HG02852 (cell line): ENCODE measurements around the gene PNMA6E.
"Not testable (repeated sequence)": the region's sequence is repeated elsewhere in the genome, so short reads cannot be mapped to it uniquely, and the experiment has no call there.

Source experiments
- ATAC-seq: cut with Tn5 transposase; IDR thresholded peaks from one replicate; pipeline ENCODE4 v1.9.1; 2021; ENCODE audit warnings: mild to moderate bottlenecking, moderate library complexity; ENCODE audit not compliant: unreplicated experiment

The PNMA6E gene

GRCh38 chrX:153387987-153388721, 13.0 kb downstream of the PNMA6E start:
- ATAC-seq, result no peak

DNA sequence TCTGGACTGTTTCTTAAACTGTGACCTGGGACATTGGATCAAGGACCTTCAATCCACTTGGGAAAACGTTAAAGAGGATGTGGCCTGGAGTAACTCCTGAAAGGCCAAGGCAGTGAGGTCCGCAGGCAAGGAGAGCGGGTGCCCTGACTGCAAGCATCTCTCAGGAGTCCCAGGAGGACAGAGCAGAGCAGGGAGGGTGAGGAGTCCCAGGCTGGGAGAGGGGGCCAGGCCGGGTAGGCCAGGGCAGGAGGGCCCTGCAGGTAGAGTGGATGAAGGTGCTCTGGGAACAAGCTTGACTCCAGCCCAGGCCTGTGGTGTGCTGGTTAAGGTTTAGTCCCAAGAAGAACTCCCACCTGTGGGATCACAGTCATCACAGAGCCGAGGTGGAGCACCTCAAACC, 13.8 kb downstream of the PNMA6E start:
- ATAC-seq, result no peak

DNA sequence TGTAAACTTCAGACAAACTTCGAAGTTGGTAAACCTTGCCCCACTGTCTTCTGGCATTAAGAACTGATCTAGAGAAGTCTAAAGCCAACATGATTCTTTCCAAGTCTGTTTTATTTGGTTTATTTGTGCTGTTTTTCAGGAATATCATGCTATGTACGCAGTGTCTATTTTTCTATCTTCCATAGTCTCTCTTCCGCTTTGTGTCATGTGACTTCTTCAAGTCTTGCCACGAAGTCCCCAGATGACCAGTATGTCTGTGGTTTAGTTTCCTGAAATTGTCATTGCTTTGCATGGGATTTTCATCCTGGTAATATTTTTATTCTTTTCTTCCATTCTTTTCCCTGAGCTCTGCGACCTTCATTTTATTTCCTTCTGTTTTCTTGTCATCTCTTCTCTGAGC, 15.1 kb downstream of the PNMA6E start:
- no peak for ATAC-seq

DNA sequence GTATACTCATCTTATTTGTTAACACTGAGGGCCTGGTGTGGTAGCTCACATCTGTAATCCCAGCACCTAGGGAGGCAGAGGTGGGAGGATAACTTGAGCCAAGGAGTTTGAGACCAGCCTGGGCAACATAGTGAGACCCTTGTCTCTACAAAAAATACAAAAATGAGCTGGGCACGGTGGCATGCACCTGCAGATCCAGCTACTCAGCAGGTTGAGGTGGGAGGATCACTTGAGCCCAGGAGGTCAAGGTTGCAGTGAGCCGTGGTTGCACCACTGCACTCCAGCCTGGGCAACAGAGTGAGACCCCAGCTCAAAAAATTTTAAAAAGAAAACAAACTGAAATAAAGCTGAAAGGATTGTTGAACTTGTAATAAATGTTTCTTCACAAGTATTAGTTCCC, 16.2 kb downstream of the PNMA6E start:
- ATAC-seq, result not testable (repeated sequence)

GRCh38 chrX:153384390-153384789, 16.8 kb downstream of the PNMA6E start:
- no peak for ATAC-seq

DNA sequence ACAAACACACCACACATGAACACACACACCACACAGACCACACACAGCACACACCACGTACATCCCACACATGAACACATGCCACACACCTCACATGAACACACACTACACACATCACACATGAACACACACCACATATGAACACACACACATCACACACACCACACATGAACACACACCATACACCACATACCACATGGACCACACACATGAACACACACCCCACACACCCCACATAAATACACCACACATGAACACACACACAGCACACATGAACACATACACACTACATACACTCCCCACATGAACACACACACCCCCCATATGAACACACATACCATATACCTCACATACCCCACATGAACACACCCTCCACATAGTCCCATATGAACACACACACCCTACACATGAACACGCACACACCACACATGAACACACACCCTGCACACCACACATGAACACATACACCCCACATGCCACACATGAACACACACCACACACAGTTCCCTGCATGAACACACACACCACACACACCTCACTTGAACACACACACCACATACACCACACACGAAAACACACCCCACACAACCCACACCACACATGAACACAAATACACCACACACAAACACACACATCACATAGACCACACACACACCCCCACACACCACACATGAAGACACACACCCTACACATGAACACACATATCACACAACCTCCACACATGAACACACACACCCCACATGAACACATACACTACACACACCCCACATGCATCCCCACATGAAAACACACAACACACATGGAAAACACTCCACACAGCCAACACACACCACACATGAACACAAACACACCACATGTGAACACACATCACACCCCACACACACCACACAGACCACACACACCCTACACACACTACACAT, 18.3 kb downstream of the PNMA6E start:
- no peak for ATAC-seq

DNA sequence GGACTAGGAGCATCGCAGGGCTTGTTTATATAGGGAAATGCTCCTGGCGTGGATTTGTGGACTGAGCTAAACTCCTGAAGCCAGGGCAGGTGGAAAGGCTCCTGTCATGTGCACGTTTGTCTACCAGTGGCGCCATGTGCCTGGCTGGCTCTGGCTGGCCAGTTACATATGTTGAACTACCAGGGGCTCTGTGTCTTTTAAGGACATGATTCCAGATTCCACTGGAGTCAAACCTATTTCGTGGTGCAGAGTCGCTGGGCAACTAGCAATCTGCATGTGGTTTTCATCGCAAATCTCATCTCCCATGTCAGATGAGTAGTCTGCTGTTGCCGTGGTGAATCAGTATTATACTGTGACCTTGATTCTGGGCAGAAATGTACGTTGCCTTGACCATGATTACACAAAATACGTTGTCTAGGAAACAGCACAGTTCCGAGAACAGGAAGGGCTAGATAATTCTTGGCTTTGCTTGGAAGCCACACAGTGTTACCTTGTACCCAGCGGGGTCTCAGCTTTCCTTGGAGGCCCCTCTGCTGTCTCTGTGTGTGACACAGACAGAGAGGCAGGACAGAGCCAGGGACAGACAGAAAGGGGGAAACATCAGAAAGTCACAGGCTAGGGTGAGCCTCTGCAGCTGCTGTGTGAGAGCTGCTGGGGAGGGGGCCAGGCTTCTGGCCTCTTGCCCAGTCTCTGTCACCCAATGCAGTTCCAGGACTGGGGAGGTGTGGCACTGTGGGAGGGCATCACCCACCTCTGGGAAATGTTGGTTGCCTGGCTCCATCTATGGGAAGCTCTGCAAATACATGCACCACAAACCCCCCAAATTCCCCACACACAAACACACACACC, 19.2 kb downstream of the PNMA6E start:
- no peak for ATAC-seq

GRCh38 chrX:153380691-153381090, 20.5 kb downstream of the PNMA6E start:
- ATAC-seq, result no peak

DNA sequence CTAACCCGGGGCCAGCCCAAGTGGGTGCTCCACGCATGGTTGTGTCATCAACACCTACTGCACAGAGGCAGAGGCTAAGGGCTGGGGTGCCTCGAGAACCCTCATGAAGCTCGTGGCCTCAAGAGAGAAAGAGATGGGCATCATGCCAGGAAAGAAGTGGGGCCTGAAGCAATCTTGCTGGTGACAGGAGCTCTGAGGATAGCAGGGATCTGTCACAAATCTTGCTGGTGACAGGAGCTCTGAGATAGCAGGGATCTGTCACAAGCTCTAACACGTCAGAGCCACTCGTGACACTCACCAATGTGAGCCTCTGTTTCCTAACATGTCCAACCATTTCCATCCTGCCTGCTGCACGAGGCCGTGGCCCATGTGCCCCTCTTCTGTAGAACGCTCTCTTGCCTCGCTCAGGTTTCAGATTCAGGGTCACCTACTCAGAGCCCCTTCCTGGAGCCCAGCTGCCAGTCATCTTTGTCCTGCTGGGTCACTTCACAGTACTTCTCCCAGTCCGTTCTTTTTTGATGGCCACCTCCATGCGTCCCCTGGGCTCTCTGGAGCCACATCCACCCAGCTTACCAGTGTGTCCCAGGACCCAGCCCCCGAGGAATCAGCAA, 21.1 kb downstream of the PNMA6E start:
- no peak for ATAC-seq

GRCh38 chrX:153379508-153379907, 21.6 kb downstream of the PNMA6E start:
- no peak for ATAC-seq

DNA sequence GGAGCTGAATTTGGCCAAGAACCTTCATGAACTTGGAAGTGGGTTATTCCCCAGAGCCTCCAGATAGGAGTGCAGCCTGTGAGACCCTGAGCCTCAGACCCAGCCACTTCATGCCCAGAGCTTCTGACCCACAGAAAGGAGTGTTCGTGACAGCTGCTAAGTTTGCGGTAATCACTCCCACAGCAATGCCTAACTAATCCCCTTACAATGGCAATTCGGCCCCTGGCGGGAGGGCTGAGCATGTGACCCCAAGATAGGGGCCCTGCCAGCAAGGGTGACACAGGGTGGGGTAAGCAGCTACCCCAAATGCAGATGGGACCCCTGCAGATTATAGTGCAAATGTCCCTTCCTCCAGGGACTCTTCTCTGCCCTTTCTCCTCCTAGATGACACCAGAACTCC, 22.5 kb downstream of the PNMA6E start:
- ATAC-seq, result no peak

DNA sequence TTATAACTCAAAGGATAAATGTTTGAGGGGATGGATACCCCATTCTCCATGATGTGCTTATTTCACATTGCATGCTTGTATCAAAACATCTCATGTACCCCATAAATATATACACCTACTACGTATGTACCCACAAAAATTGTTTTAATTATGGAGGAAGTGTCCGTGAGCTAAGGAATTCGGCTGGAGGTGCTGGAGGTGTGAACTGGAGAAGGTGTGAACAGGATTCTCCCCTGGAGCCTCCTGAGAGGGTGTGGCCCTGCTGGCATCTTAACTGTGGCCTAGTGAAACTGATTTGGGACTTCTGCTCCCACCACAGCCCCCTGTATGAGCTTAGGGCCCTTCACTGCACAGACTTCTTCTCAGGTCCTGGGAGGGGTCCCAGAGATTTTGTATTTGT, 23.4 kb downstream of the PNMA6E start:
- no peak for ATAC-seq

- no peak for ATAC-seq
Measured at GRCh38 chrX:153375571-153375970, 25.6 kb downstream of the PNMA6E start.

DNA sequence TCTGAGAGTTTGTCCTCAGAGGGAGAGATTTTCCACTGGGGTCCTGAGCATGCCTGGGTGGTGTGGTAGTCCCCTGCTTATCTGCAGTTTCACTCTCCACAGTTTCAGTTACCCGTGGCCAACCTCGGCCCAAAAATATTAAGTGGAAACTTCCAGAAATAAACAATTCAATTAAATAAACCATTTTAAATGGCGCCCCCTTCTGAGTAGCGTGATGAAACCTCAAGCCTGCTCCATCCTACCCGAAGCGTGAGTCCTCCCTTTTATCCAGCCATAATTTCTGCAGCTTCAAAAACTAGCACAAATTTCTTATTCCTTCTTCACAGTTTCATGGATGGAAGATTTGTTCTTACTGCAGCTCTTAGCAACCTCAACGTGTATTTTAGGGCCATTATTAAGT, 26.7 kb downstream of the PNMA6E start:
- ATAC-seq, result no peak

GRCh38 chrX:153372949-153373348, 28.2 kb downstream of the PNMA6E start:
- no peak for ATAC-seq

GRCh38 chrX:153371256-153371655, 29.9 kb downstream of the PNMA6E start:
- ATAC-seq, result no peak

DNA sequence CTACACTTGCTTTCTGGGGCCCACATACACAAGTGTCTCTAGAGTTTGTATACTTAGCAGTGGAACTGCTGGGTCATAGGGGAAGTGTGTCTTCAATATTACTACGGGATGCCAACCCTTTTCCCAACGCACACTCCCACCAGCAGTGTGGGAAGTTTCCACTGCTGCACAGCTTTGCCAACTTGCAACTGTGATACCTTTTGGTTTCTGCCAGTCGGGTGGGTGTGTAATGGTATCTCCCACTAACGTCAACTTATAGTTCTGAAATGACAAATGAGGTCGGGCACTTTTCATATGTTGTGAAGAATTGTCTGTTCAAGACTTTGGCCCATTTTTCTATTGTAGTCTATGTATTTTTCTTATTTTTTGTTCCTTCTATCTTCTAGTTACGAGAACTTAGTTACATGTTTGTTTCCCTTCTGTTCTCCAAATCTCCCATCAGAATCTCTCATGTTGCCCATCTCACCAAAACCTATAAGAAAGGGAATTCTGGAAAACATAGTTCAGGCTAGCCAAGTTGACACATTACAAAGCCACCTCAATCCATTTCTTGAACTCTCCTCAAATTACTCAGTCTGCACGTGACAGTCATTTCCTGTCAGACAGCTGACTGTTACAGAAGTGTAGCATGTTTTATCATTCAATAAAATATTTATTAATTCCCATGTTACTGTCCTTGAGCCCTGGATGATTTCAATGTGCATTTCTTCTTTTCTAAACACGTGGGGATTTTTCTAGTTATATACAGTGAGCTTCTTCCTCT, 30.7 kb downstream of the PNMA6E start:
- no peak for ATAC-seq

DNA sequence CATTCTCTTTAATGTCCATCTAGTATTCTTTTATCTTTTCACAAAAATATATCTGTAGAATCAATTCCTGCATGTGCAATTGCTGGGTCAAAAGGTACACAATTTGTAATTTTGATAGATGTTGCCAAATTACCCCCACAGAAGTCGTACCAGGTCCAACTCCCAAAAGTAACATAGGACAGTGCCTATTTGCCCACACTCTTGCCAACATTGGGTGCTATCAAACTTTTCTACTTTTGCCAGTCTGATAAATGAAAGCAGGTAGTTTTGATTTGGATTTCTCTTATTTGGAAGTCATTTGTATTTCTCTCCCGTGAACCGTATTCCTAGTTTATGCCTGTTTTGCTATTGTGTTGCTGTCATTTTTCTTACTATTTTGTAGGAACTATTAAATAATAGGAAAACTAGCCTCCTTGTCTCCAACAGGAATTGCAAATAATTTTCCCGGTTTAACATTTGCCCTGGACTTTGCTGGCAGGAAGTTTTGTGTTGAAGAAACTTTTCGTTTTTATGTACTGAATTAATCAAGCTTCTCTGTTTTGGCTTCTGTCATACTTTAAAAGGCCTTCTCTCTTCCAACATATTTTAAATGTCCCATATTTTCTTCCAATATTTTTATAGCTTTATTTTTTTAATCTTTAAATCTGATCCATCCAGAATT, 34.1 kb downstream of the PNMA6E start:
- ATAC-seq, result no peak

DNA sequence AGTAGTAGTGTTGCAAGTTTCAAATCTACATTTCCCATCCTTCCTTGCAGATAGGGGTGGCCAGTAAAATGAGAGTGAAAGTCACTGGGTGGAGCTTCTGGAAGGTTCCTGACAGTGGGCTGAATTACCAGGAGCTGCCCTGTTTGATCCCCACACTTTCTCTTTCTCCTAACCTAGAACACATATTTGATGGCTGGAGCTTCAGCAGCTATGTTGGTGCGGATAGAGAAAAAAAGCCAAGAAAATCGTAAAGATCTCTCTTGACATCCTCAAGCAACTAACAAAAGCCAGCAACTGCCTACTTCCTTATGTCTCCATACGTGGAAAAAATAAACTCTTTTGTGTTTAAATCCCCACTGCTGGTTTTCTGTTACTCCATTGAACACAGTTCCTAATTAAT, 35.0 kb downstream of the PNMA6E start:
- ATAC-seq, result no peak

GRCh38 chrX:153365670-153366069, 35.5 kb downstream of the PNMA6E start:
- ATAC-seq, result no peak
